ENCODE results near the gene ADARB2. TPM values are rescaled to one million over a fixed set of nuclear protein-coding genes. Genes with fewer than 3 reads are reported as not detected.

Gene ADARB2
- total RNA-seq, 6 donors from 2014 or later: 0.69 to 5.2 (median 1.8) TPM

- Histone ChIP-seq H3K4me1 (peaks cover 0 to 3% (median 0%) of the 10 kb centered on the region in 4 donors), H3K36me3 (no peaks in the 10 kb centered on the region), H3K9me3 (no peaks in the 10 kb centered on the region), H3K27ac (no peak overlapping the region), H3K4me3 (no peak overlapping the region), H3K27me3 (peaks cover 0 to 8% (median 2%) of the 10 kb centered on the region in 4 donors)
- WGBS, 2 donors: 25 to 27% methylated on average over 5 of the region's 5 CpGs
- no peak for DNase-seq
- TF ChIP-seq POLR2A (IDR thresholded peaks at IDR 0.05): no peak
- no peak for TF ChIP-seq POLR2AphosphoS5 (IDR thresholded peaks at IDR 0.05)
- TF ChIP-seq EP300 (IDR thresholded peaks at IDR 0.05): no peak
- TF ChIP-seq, protein P1, sequence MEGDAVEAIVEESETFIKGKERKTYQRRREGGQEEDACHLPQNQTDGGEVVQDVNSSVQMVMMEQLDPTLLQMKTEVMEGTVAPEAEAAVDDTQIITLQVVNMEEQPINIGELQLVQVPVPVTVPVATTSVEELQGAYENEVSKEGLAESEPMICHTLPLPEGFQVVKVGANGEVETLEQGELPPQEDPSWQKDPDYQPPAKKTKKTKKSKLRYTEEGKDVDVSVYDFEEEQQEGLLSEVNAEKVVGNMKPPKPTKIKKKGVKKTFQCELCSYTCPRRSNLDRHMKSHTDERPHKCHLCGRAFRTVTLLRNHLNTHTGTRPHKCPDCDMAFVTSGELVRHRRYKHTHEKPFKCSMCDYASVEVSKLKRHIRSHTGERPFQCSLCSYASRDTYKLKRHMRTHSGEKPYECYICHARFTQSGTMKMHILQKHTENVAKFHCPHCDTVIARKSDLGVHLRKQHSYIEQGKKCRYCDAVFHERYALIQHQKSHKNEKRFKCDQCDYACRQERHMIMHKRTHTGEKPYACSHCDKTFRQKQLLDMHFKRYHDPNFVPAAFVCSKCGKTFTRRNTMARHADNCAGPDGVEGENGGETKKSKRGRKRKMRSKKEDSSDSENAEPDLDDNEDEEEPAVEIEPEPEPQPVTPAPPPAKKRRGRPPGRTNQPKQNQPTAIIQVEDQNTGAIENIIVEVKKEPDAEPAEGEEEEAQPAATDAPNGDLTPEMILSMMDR (IDR thresholded peaks at IDR 0.05): no peak
- no peak for ATAC-seq (ENCODE audit: low FRiP score in 2 of 2)
These were observed 124.4 kb downstream of the ADARB2 start for GRCh38 chr10:1612908-1613307.

GRCh38 chr10:1611936-1612550, 125.3 kb downstream of the ADARB2 start:
- peaks cover 0 to 3% (median 0%) of the 10 kb centered on the region in 4 donors for H3K4me1 ChIP-seq
- no peak for TF ChIP-seq POLR2A (IDR thresholded peaks at IDR 0.05)
- TF ChIP-seq POLR2AphosphoS5 (IDR thresholded peaks at IDR 0.05): no peak
- TF ChIP-seq EP300 (IDR thresholded peaks at IDR 0.05): no peak
- TF ChIP-seq, protein P1 (IDR thresholded peaks at IDR 0.05): no peak
- H3K27me3 ChIP-seq: peaks cover 0 to 8% (median 2%) of the 10 kb centered on the region in 4 donors
- H3K27ac ChIP-seq: no peak overlapping the region
- H3K4me3 ChIP-seq: no peak overlapping the region
- ATAC-seq (ENCODE audit: low FRiP score in 2 of 2): no peak
- H3K36me3 ChIP-seq: no peaks in the 10 kb centered on the region
- no peaks in the 10 kb centered on the region for H3K9me3 ChIP-seq
- no peak for DNase-seq
- WGBS, 2 donors: 69 to 77% methylated on average over 21 of the region's 21 CpGs

- Histone ChIP-seq H3K27ac (no peak overlapping the region), H3K36me3 (no peaks in the 10 kb centered on the region), H3K9me3 (no peaks in the 10 kb centered on the region), H3K4me3 (no peak overlapping the region), H3K27me3 (peaks cover 0 to 8% (median 2%) of the 10 kb centered on the region in 4 donors), H3K4me1 (peaks cover 0 to 3% (median 0%) of the 10 kb centered on the region in 4 donors)
- no peak for DNase-seq
- 77 to 84% methylated on average over 22 of the region's 22 CpGs for WGBS, 2 donors
- TF ChIP-seq POLR2A (IDR thresholded peaks at IDR 0.05) (no peak), EP300 (IDR thresholded peaks at IDR 0.05) (no peak), POLR2AphosphoS5 (IDR thresholded peaks at IDR 0.05) (no peak)
- TF ChIP-seq, protein P1 (IDR thresholded peaks at IDR 0.05): no peak
- ATAC-seq (ENCODE audit: low FRiP score in 2 of 2): no peak
These were observed 126.1 kb downstream of the ADARB2 start for GRCh38 chr10:1610986-1611770.

GRCh38 chr10:1609648-1609970, 127.7 kb downstream of the ADARB2 start:
- peaks cover 0 to 8% (median 2%) of the 10 kb centered on the region in 4 donors for H3K27me3 ChIP-seq

More at GRCh38 chr10:1609648-1609970, 127.7 kb downstream of the ADARB2 start:
- DNase-seq (no peak), ATAC-seq (ENCODE audit: low FRiP score in 2 of 2) (no peak)
- Histone ChIP-seq H3K4me3 (no peak overlapping the region), H3K9me3 (no peaks in the 10 kb centered on the region), H3K4me1 (peaks cover 0 to 3% (median 0%) of the 10 kb centered on the region in 4 donors), H3K36me3 (no peaks in the 10 kb centered on the region), H3K27ac (no peak overlapping the region)
- TF ChIP-seq, protein P1 (IDR thresholded peaks at IDR 0.05): no peak
- TF ChIP-seq POLR2A (IDR thresholded peaks at IDR 0.05) (no peak), EP300 (IDR thresholded peaks at IDR 0.05) (no peak), POLR2AphosphoS5 (IDR thresholded peaks at IDR 0.05) (no peak)
- WGBS, 2 donors: 67 to 81% methylated on average over 8 to 10 of the region's 11 CpGs
